Measurements from ENCODE around the gene MYO1B.
A peak's percentile ranks its signal among the peaks of the same experiment; 100 is the strongest.

Gene MYO1B

DNA sequence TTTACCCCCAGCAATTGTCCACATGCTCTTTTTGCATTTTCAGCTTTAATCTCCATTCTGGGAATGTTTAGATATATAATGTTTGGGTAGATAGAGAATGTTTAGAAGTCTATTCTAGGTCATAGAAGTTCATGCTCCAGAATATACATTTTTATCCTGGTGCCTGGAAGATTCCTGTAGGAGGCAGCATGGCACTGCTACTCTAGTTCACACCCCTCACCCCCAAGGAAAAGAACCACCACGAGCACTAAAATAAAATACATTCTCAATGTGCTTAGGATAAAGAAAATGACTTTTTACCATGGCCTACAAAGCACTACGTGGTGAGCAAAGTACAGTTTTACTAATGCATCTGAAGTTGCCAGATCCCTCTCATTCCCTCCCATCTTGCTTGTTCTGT is 53.8 kb downstream of the MYO1B start:
- no peaks in the 10 kb centered on the region for H3K4me1 ChIP-seq (ENCODE audit: low read depth, poor library complexity, severe bottlenecking)
- no peaks in the 10 kb centered on the region for H4K20me1 ChIP-seq (ENCODE audit: insufficient read depth)
- no peaks in the 10 kb centered on the region for H3K79me2 ChIP-seq (ENCODE audit: insufficient read depth, low read depth)
- H3K4me2 ChIP-seq, result no peak overlapping the region
- no peaks in the 10 kb centered on the region for H3K27me3 ChIP-seq (ENCODE audit: insufficient read depth, low read depth)
- H3K27ac ChIP-seq, result no peak overlapping the region
- no peak overlapping the region for H3K4me3 ChIP-seq (IDR thresholded peaks at IDR 0.05; ENCODE audit: insufficient read depth, low read depth, low read length)
- H2AFZ ChIP-seq (ENCODE audit: low read depth), result no peak overlapping the region
- no peak overlapping the region for H3K9ac ChIP-seq
- TF ChIP-seq, protein P1, sequence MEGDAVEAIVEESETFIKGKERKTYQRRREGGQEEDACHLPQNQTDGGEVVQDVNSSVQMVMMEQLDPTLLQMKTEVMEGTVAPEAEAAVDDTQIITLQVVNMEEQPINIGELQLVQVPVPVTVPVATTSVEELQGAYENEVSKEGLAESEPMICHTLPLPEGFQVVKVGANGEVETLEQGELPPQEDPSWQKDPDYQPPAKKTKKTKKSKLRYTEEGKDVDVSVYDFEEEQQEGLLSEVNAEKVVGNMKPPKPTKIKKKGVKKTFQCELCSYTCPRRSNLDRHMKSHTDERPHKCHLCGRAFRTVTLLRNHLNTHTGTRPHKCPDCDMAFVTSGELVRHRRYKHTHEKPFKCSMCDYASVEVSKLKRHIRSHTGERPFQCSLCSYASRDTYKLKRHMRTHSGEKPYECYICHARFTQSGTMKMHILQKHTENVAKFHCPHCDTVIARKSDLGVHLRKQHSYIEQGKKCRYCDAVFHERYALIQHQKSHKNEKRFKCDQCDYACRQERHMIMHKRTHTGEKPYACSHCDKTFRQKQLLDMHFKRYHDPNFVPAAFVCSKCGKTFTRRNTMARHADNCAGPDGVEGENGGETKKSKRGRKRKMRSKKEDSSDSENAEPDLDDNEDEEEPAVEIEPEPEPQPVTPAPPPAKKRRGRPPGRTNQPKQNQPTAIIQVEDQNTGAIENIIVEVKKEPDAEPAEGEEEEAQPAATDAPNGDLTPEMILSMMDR (conservative IDR thresholded peaks at IDR 0.05; ENCODE audit: low read depth, low read length), result no peak
- H3K36me3 ChIP-seq (ENCODE audit: insufficient read depth), result no peaks in the 10 kb centered on the region

DNA sequence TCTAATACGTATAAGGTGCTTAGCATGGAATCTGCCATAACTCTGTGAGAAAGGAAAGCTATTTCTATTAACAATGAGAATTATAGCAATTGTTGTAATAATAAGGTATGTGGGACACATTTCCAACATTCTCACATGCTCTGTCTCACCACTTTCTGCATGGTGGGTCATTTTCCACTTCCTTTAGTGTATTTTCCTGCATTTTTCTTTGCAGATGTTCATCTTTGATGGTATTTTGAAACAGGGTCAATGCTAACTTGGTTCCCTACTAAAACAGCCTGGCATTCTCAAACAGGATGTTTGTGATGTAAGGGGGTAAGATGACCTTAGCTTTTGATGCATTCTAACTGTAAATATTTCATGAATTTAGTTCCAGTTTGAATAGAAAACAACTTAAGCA is 54.7 kb downstream of the MYO1B start:
- no peaks in the 10 kb centered on the region for H3K79me2 ChIP-seq (ENCODE audit: insufficient read depth, low read depth)
- TF ChIP-seq, protein P1 (conservative IDR thresholded peaks at IDR 0.05; ENCODE audit: low read depth, low read length), result no peak
- H3K27ac ChIP-seq, result no peak overlapping the region

DNA sequence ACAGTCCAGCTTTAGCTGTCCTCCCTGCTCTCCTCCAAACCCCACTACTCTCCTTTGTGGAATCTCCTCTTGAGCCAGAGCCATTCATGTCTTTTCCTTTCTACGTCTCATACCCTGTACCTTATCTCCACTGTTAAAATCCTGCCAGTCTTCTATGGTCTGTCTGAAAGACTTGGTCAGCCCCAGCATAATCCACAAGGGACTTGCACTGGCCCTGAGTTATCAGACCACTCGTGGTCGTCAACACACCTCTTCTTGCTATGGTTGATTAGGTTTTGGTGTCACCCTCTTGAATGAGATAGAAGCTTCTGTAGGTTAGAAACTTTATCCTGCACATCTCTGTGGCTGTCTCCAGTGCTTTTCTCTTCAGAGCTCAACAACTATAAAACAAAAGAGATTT is 56.8 kb downstream of the MYO1B start:
- Histone ChIP-seq H3K27me3 (ENCODE audit: insufficient read depth, low read depth) (no peaks in the 10 kb centered on the region), H3K79me2 (ENCODE audit: insufficient read depth, low read depth) (no peaks in the 10 kb centered on the region)
- TF ChIP-seq, protein P1 (conservative IDR thresholded peaks at IDR 0.05; ENCODE audit: low read depth, low read length), result no peak

More for the DNA sequence above, 54.7 kb downstream of the MYO1B start:
- no peak overlapping the region for H3K4me3 ChIP-seq (IDR thresholded peaks at IDR 0.05; ENCODE audit: insufficient read depth, low read depth, low read length)
- H3K4me2 ChIP-seq, result no peak overlapping the region
- H3K4me1 ChIP-seq (ENCODE audit: low read depth, poor library complexity, severe bottlenecking), result no peaks in the 10 kb centered on the region
- no peaks in the 10 kb centered on the region for H3K27me3 ChIP-seq (ENCODE audit: insufficient read depth, low read depth)
- H3K9ac ChIP-seq, result no peak overlapping the region
- no peaks in the 10 kb centered on the region for H3K36me3 ChIP-seq (ENCODE audit: insufficient read depth)
- H2AFZ ChIP-seq (ENCODE audit: low read depth), result no peak overlapping the region
- H4K20me1 ChIP-seq (ENCODE audit: insufficient read depth), result no peaks in the 10 kb centered on the region

DNA sequence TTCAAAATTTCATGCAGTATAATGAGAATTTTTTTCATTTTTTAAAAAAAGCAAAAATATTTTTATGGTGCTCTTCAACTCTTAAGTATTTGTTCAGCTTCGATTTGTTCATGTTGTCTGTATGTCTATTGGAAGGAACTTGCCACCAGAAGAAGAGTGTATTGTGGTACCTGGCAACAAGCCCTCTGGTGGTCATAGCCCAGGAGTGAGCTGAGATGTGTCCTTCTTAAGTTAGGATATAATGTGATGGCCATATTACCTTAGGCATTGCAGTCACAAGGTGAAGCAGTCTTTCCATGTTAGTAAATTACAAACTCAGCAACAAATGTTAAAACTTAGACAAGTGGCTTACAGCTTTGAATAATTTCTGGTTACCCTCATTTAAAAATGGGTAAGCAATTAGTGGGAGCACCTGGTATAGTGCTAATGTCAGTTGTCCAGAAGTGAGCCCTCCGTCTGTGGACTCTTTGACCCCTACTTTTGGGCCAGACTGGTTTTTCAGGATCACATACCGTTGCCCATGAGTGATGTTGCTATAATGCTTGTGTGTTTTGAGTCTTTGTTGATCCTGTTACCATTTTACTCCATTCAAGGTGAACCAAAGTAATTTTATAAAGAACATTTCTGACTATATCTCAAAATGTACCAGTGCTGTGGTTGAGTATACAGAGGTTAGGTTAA is 57.4 kb downstream of the MYO1B start:
- H4K20me1 ChIP-seq (ENCODE audit: insufficient read depth), result no peaks in the 10 kb centered on the region
- no peaks in the 10 kb centered on the region for H3K79me2 ChIP-seq (ENCODE audit: insufficient read depth, low read depth)
- H3K4me3 ChIP-seq (IDR thresholded peaks at IDR 0.05; ENCODE audit: insufficient read depth, low read depth, low read length), result no peak overlapping the region
- H3K36me3 ChIP-seq (ENCODE audit: insufficient read depth), result no peaks in the 10 kb centered on the region
- H2AFZ ChIP-seq (ENCODE audit: low read depth), result no peak overlapping the region
- TF ChIP-seq, protein P1 (conservative IDR thresholded peaks at IDR 0.05; ENCODE audit: low read depth, low read length), result peak; percentile 26; the same call in 1 of the 2 replicates
- no peak overlapping the region for H3K9ac ChIP-seq
- H3K4me2 ChIP-seq, result no peak overlapping the region
- H3K27ac ChIP-seq, result no peak overlapping the region
- H3K4me1 ChIP-seq (ENCODE audit: low read depth, poor library complexity, severe bottlenecking), result no peaks in the 10 kb centered on the region
- no peaks in the 10 kb centered on the region for H3K27me3 ChIP-seq (ENCODE audit: insufficient read depth, low read depth)

More for the DNA sequence above, 56.8 kb downstream of the MYO1B start:
- Histone ChIP-seq H3K9ac (no peak overlapping the region), H3K27ac (no peak overlapping the region), H3K4me2 (no peak overlapping the region), H3K4me3 (IDR thresholded peaks at IDR 0.05; ENCODE audit: insufficient read depth, low read depth, low read length) (no peak overlapping the region), H2AFZ (ENCODE audit: low read depth) (no peak overlapping the region), H4K20me1 (ENCODE audit: insufficient read depth) (no peaks in the 10 kb centered on the region), H3K36me3 (ENCODE audit: insufficient read depth) (no peaks in the 10 kb centered on the region), H3K4me1 (ENCODE audit: low read depth, poor library complexity, severe bottlenecking) (no peaks in the 10 kb centered on the region)

All from KMS-11 (cell line).